NT2/D1 (cell line): Measurements from ENCODE around the gene LPP.

ENCODE experiments used
- DNase-seq: peaks from one replicate; pipeline ENCODE4 v3.0.0-alpha.2; 2011; ENCODE audit warnings: low read depth, low spot score
- H3K27me3 ChIP-seq: 2 replicates; pipeline ENCODE4 v1.6.0; 2011; ENCODE audit warnings: mild to moderate bottlenecking; ENCODE audit not compliant: insufficient read length, insufficient read depth
- H3K36me3 ChIP-seq: 2 replicates; pipeline ENCODE4 v1.6.1; 2011; ENCODE audit warnings: mild to moderate bottlenecking, low read length, mixed read lengths; ENCODE audit not compliant: insufficient read depth, insufficient read length
- H3K4me1 ChIP-seq: 2 replicates; pipeline ENCODE4 v1.5.1; 2011; ENCODE audit not compliant: insufficient read depth, insufficient read length
- H3K4me3 ChIP-seq: 2 replicates; pipeline ENCODE4 v1.5.1; 2011; ENCODE audit warnings: low read depth; ENCODE audit not compliant: insufficient read length
- H3K9ac ChIP-seq: 2 replicates; pipeline ENCODE4 v1.6.0; 2011; ENCODE audit warnings: low read depth; ENCODE audit not compliant: insufficient read length
- H3K9me3 ChIP-seq: 2 replicates; pipeline ENCODE4 v1.5.1; 2011; ENCODE audit warnings: mild to moderate bottlenecking, low read length; ENCODE audit not compliant: insufficient read depth
- SUZ12 ChIP-seq: IDR thresholded peaks from 2 replicates; pipeline ENCODE4 v1.6.1; 2011; ENCODE audit not compliant: insufficient read length, insufficient read depth; ENCODE audit errors: extremely low read depth
- YY1 ChIP-seq: IDR thresholded peaks from 2 replicates; pipeline ENCODE4 v1.6.1; 2011; ENCODE audit not compliant: insufficient read length, insufficient read depth
- ZNF274 ChIP-seq: IDR thresholded peaks from 2 replicates; pipeline ENCODE4 v1.6.1; 2011; ENCODE audit warnings: mild to moderate bottlenecking, low read depth, low read length

The LPP gene

GRCh38 chr3:188830893-188831292, 676.9 kb downstream of the LPP start:
- Histone ChIP-seq H3K27me3 (no peaks in the 10 kb centered on the region), H3K9ac (no peak overlapping the region), H3K4me3 (no peak overlapping the region), H3K4me1 (no peaks in the 10 kb centered on the region), H3K36me3 (no peaks in the 10 kb centered on the region), H3K9me3 (no peaks in the 10 kb centered on the region)
- no peak for DNase-seq
- no peak for TF ChIP-seq ZNF274
- TF ChIP-seq YY1, result no peak
- no peak for TF ChIP-seq SUZ12

GRCh38 chr3:188832146-188832545, 678.2 kb downstream of the LPP start:
- H3K9me3 ChIP-seq, result no peaks in the 10 kb centered on the region
- H3K36me3 ChIP-seq, result no peaks in the 10 kb centered on the region
- DNase-seq, result no peak
- no peaks in the 10 kb centered on the region for H3K4me1 ChIP-seq
- H3K9ac ChIP-seq, result no peak overlapping the region
- no peak overlapping the region for H3K4me3 ChIP-seq
- no peaks in the 10 kb centered on the region for H3K27me3 ChIP-seq
- TF ChIP-seq SUZ12 (no peak), ZNF274 (no peak), YY1 (no peak)

GRCh38 chr3:188832961-188833721, 679.2 kb downstream of the LPP start:
- DNase-seq, result no peak
- H3K4me3 ChIP-seq, result no peak overlapping the region

GRCh38 chr3:188834349-188834748, 680.4 kb downstream of the LPP start:
- no peak for DNase-seq
- Histone ChIP-seq H3K9ac (no peak overlapping the region), H3K4me3 (no peak overlapping the region), H3K4me1 (no peaks in the 10 kb centered on the region), H3K27me3 (no peaks in the 10 kb centered on the region), H3K36me3 (no peaks in the 10 kb centered on the region), H3K9me3 (no peaks in the 10 kb centered on the region)
- TF ChIP-seq SUZ12 (no peak), YY1 (no peak), ZNF274 (no peak)

More at GRCh38 chr3:188832961-188833721, 679.2 kb downstream of the LPP start:
- no peaks in the 10 kb centered on the region for H3K27me3 ChIP-seq
- no peak overlapping the region for H3K9ac ChIP-seq
- no peaks in the 10 kb centered on the region for H3K36me3 ChIP-seq
- no peak for TF ChIP-seq SUZ12
- no peak for TF ChIP-seq ZNF274
- TF ChIP-seq YY1, result no peak
- H3K4me1 ChIP-seq, result no peaks in the 10 kb centered on the region
- no peaks in the 10 kb centered on the region for H3K9me3 ChIP-seq

GRCh38 chr3:188839187-188839695, 685.3 kb downstream of the LPP start:
- Histone ChIP-seq H3K9me3 (no peaks in the 10 kb centered on the region), H3K27me3 (no peaks in the 10 kb centered on the region), H3K9ac (no peak overlapping the region), H3K4me3 (no peak overlapping the region), H3K36me3 (no peaks in the 10 kb centered on the region), H3K4me1 (no peaks in the 10 kb centered on the region)
- DNase-seq, result no peak
- TF ChIP-seq ZNF274, result no peak
- TF ChIP-seq SUZ12, result no peak
- no peak for TF ChIP-seq YY1

- H3K4me1 ChIP-seq, result no peaks in the 10 kb centered on the region
- no peak overlapping the region for H3K4me3 ChIP-seq
- no peaks in the 10 kb centered on the region for H3K36me3 ChIP-seq
- H3K27me3 ChIP-seq, result no peaks in the 10 kb centered on the region
- H3K9ac ChIP-seq, result no peak overlapping the region
- no peak for DNase-seq
- no peak for TF ChIP-seq SUZ12
- TF ChIP-seq YY1, result no peak
- no peak for TF ChIP-seq ZNF274
- no peaks in the 10 kb centered on the region for H3K9me3 ChIP-seq
These were observed 686.3 kb downstream of the LPP start for GRCh38 chr3:188840290-188840689.

GRCh38 chr3:188841906-188842305, 687.9 kb downstream of the LPP start:
- Histone ChIP-seq H3K9ac (no peak overlapping the region), H3K4me3 (no peak overlapping the region), H3K36me3 (no peaks in the 10 kb centered on the region), H3K9me3 (no peaks in the 10 kb centered on the region), H3K4me1 (no peaks in the 10 kb centered on the region), H3K27me3 (no peaks in the 10 kb centered on the region)
- DNase-seq, result no peak
- no peak for TF ChIP-seq YY1
- TF ChIP-seq SUZ12, result no peak
- TF ChIP-seq ZNF274, result no peak
